ENCODE results near the gene MAPK6.
"Not testable (repeated sequence)": the region's sequence is repeated elsewhere in the genome, so short reads cannot be mapped to it uniquely, and the experiment has no call there.

The MAPK6 gene

GRCh38 chr15:52083603-52084002 lies 64.6 kb downstream of the MAPK6 start:
- no peak for DNase-seq

DNA sequence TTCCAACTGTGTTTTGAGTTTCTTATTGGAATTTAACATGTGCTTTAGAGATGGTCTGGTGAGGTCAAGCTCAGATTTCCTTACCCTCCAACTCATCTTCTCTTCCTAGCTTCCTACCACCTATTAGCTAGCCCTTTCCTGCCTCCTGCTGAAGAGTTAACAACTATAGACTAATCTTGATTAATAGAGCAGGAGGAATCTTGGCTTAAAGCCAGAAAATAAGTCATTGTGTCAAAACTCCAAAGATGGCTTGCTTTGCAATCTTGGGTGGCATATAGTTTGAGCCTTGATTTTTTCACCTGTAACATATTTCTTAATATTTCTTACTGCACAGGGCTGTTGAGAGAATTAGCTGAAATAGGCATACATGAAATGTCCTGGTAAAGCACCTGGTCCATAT lies 66.3 kb downstream of the MAPK6 start:
- no peak for DNase-seq

- no peak for DNase-seq
Measured at GRCh38 chr15:52086011-52086786, 67.2 kb downstream of the MAPK6 start.

GRCh38 chr15:52090193-52090592 lies 71.2 kb downstream of the MAPK6 start:
- no peak for DNase-seq

- DNase-seq = no peak
Measured at GRCh38 chr15:52093167-52093538, 74.1 kb downstream of the MAPK6 start.

- DNase-seq = no peak
Measured at GRCh38 chr15:52093539-52094510, 74.8 kb downstream of the MAPK6 start.

- DNase-seq = no peak
Measured at GRCh38 chr15:52094811-52095584, 76.0 kb downstream of the MAPK6 start.

DNA sequence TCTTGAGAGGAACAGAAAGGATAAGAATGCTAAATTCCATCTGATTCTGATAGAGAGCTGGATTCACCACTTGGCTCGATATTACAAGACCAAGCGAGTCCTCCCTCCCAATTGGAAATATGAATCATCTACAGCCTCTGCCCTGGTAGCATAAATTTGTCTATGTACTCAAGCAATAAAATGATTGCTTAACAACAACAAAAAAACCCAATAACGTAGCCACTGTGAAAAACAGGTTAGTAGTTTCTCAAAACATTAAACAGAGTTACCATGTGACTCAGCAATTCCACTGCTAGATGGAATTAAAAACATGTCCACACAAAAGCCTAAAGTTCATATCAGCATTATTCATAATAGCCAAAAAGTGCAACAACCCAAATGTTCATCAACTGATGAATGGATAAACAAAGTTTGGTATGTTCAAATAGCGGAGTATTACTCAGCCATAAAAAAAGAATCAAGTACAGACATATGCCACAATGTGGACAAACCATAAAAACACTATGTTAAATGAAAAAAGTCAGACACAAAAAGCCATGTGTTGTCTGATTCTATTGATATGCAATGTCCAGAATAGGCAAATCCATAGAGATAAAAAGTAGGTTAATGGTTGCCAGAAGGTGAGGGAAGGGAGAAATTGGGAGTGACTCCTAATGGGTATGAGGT lies 76.7 kb downstream of the MAPK6 start:
- no peak for DNase-seq

DNA sequence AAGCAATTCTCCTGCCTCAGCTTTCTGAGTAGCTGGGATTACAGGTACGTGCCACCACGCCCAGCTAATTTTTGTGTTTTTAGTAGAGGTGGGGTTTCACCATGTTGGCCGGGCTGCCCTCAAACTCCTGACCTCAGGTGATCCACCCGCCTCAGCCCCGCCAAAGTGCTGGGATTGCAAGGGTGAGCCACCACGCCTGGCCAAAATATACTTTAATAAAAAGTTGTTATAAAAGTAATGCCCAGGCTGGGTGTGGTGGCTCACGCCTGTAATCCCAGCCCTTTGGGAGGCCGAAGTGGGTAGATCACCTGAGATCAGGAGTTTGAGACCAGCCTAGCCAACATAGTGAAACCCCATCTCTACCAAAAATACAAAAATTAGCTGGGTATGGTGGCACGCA lies 77.5 kb downstream of the MAPK6 start:
- not testable (repeated sequence) for DNase-seq

DNA sequence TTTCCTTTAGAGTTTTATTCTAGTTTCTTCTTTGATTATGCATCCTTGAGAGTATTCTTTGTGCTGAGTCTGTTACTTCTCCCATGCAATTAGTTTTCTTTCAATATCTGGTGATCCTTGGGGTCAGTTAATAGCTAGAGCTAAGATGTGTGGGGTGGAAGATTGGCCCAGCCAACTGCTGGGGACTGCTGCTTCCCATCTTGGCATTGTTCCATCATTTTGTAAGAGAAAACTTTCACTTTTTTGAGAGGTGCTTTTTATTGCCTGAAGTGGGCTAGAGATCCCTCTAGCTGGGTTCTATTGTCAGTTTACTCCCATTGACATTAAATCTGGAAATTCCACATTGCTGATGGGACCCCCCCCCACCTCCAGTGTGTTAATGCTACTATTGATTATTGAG lies 78.2 kb downstream of the MAPK6 start:
- DNase-seq = no peak

GRCh38 chr15:52098323-52098722 lies 79.3 kb downstream of the MAPK6 start:
- no peak for DNase-seq

GRCh38 chr15:52099651-52100272 lies 80.7 kb downstream of the MAPK6 start:
- DNase-seq = no peak

GRCh38 chr15:52100807-52101442 lies 81.9 kb downstream of the MAPK6 start:
- DNase-seq = no peak

GRCh38 chr15:52101542-52102323 lies 82.7 kb downstream of the MAPK6 start:
- DNase-seq = no peak

DNA sequence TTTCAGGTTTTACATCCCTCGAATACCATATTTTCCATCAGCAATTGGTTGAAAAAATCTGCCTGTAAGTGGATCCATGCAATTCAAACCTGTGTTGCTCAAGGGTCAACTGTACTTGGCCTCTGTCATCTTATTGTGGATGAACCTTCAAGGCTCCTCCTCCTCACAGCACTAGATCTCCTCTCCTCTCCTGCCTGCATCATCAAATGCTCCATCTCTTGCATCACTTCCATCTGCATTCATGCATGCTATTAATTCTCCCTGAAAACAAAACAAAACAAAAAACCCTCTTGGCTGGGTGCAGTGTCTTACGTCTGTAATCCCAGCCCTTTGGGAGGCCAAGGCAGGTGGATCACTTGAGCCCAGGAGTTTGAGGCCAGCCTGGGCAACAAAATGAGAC lies 83.4 kb downstream of the MAPK6 start:
- DNase-seq = no peak

GRCh38 chr15:52103217-52104207 lies 84.5 kb downstream of the MAPK6 start:
- no peak for DNase-seq

DNA sequence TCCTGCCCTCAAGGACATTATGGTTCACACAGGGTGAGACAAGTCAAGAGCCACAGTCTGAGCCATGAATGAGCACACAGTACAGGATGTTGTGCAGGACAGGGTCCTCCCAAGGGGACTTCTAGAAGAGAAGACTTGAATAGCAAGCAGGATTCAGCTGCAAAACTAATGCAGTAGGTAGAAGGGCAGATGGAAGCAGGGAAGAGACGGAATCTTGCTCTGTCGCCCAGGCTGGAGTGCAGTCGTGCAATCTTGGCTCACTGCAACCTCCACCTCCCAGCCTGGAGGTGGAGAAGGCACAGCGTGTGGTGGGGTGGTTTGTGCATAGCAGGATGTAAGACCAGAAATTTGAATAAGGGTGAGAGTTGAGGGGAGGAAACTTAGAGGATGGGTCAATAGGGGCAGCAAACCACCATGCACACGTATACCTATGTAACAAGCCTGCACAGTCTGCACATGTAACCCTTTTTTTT lies 85.5 kb downstream of the MAPK6 start:
- no peak for DNase-seq

DNA sequence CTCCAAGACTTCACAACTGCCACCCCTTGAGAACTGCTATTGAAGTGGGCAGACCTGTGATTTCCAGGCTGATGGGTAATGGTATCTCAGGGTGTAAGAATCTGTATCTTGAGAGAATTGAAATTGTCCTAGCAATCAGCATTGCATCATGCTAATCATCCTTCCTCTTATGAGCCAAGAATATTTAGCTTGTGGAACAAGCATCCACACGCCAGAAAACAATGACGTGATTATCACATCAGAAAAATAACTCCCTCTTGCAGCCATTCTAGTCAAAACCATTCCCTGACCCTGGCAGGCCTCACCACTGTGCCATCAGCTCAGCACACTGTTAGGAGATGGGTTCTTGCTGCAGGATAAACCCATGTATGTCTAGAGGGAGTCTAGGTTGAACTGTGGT lies 86.8 kb downstream of the MAPK6 start:
- DNase-seq = no peak

DNA sequence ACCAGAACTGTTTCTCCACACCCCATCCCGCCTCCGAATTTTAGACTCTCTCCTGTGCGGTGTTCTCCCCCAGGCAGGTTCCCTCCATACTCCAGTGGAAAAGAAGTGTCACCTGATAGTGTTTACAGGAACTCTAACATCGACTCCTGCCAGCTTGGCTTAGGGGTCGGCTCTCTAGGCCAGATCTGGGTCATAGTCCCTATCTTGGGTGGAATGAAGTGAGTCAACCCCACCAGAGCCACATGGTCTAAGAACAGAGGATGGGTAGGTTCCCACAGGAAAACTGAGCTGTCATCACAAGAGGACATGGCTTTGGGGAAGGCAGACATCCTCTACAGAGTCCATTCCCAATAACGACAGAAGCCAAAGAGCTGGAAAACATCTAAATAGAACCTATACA lies 87.6 kb downstream of the MAPK6 start:
- DNase-seq = no peak

All from activated CD4-positive, alpha-beta T cell treated with anti-CD3 and anti-CD28 coated beads, Interleukin-2, amount 50 U/mL, for 1 hour (primary cell).